ENCODE results near the gene SYCP2. TPM values are rescaled to one million over a fixed set of nuclear protein-coding genes. Genes with fewer than 3 reads are reported as not detected.

The SYCP2 gene
- total RNA-seq, 6 experiments from 2014 or later, result 0.23 to 1.1 (median 0.56) TPM

- Mint-ChIP-seq H3K27me3 (ENCODE audit: insufficient read depth) (peaks cover 6% of the 10 kb centered on the region), H3K36me3 (ENCODE audit: low read depth) (peaks cover 10% of the 10 kb centered on the region; the same call in 1 of the 2 replicates), H3K27ac (no peak overlapping the region), H3K9me3 (peaks cover 45% of the 10 kb centered on the region), H3K4me3 (no peak overlapping the region), H3K4me1 (ENCODE audit: low read depth) (no peaks in the 10 kb centered on the region)
- no peak for DNase-seq
- no peak for TF ChIP-seq CTCF (IDR thresholded peaks at IDR 0.05)
Observed at GRCh38 chr20:59829786-59830664, 103.4 kb downstream of the SYCP2 start.

DNA sequence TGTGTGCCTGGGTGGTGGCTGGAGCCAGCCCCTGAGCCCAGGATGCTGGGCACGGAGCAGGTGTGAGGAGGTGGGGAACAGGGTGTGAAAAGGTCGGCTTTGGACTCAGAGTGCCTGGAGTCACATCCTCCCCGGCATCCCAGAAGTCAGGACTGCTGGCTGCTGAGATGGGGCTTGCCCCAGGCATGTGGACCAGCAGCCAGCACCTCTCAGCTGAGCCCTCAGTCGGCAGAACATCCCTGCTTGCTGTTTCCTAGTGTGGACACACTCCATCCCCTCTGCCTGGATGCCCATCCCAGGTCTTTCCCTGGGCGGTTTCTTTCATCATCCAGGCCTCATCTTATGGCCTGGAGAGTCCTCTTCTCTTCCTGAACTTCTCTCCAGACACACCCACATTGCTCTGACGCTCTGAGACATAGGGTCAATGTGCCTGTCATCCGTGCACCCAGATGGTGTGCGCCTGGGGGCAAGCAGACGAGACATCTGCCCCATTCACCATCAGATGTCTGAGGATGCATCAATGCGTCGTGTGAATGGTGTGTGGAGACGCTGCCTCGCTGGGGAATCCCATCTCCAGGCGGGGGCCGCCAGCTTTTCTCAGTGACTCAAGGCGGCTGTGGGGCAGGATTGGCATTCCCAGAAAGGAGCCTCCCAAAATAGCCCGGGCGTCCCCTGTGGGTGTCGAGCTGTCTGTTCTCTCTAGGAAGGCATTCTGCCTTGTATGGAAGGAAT is 104.2 kb downstream of the SYCP2 start:
- Mint-ChIP-seq H3K36me3 (ENCODE audit: low read depth) (peaks cover 10% of the 10 kb centered on the region; the same call in 1 of the 2 replicates), H3K9me3 (peaks cover 42% of the 10 kb centered on the region), H3K27ac (no peak overlapping the region), H3K27me3 (ENCODE audit: insufficient read depth) (peaks cover 6% of the 10 kb centered on the region), H3K4me3 (no peak overlapping the region), H3K4me1 (ENCODE audit: low read depth) (no peaks in the 10 kb centered on the region)
- TF ChIP-seq CTCF (IDR thresholded peaks at IDR 0.05), result no peak
- DNase-seq, result no peak

- Mint-ChIP-seq H3K4me1 (ENCODE audit: low read depth) (no peaks in the 10 kb centered on the region), H3K4me3 (no peak overlapping the region), H3K36me3 (ENCODE audit: low read depth) (peaks cover 10% of the 10 kb centered on the region; the same call in 1 of the 2 replicates), H3K27ac (no peak overlapping the region), H3K9me3 (peaks cover 45% of the 10 kb centered on the region), H3K27me3 (ENCODE audit: insufficient read depth) (peaks cover 3% of the 10 kb centered on the region)
- DNase-seq, result no peak
- no peak for TF ChIP-seq CTCF (IDR thresholded peaks at IDR 0.05)
Observed at GRCh38 chr20:59828125-59829053, 105.0 kb downstream of the SYCP2 start.

- no peak overlapping the region for H3K4me3 Mint-ChIP-seq
- no peaks in the 10 kb centered on the region for H3K4me1 Mint-ChIP-seq (ENCODE audit: low read depth)
Observed at GRCh38 chr20:59827138-59828056, 106.0 kb downstream of the SYCP2 start.

More at GRCh38 chr20:59827138-59828056, 106.0 kb downstream of the SYCP2 start:
- no peak for TF ChIP-seq CTCF (IDR thresholded peaks at IDR 0.05)
- Mint-ChIP-seq H3K36me3 (ENCODE audit: low read depth) (peaks cover 10% of the 10 kb centered on the region; the same call in 1 of the 2 replicates), H3K27ac (no peak overlapping the region), H3K27me3 (ENCODE audit: insufficient read depth) (peaks cover 3% of the 10 kb centered on the region), H3K9me3 (peaks cover 50% of the 10 kb centered on the region)
- no peak for DNase-seq
